DOHH2 (cell line): Measurements from ENCODE around the gene SEC22A.

Experiments used
- EZH2phosphoT487 ChIP-seq: fragments of 200-600 bp; sonication (generic); IDR thresholded peaks from 2 replicates; pipeline ENCODE4 v1.6.1; 2017; ENCODE audit warnings: borderline replicate concordance, mild to moderate bottlenecking, antibody characterized with exemption, low read length, moderate library complexity, mixed read lengths
- TF ChIP-seq, protein P1 (sequence below): fragments of 200-600 bp; sonication (generic); IDR thresholded peaks from one replicate; pipeline ENCODE4 v1.5.1; 2014; ENCODE audit warnings: antibody characterized with exemption, mild to moderate bottlenecking, low read depth, low read length; ENCODE audit not compliant: poor library complexity, severe bottlenecking

- TF ChIP-seq, protein P1, sequence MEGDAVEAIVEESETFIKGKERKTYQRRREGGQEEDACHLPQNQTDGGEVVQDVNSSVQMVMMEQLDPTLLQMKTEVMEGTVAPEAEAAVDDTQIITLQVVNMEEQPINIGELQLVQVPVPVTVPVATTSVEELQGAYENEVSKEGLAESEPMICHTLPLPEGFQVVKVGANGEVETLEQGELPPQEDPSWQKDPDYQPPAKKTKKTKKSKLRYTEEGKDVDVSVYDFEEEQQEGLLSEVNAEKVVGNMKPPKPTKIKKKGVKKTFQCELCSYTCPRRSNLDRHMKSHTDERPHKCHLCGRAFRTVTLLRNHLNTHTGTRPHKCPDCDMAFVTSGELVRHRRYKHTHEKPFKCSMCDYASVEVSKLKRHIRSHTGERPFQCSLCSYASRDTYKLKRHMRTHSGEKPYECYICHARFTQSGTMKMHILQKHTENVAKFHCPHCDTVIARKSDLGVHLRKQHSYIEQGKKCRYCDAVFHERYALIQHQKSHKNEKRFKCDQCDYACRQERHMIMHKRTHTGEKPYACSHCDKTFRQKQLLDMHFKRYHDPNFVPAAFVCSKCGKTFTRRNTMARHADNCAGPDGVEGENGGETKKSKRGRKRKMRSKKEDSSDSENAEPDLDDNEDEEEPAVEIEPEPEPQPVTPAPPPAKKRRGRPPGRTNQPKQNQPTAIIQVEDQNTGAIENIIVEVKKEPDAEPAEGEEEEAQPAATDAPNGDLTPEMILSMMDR = no peak
- TF ChIP-seq EZH2phosphoT487 = no peak
Observed at GRCh38 chr3:123278446-123278845, 76.7 kb downstream of the SEC22A start.
